T-cell (primary cell): ENCODE results near the gene EXOC4. TPM values are rescaled to one million over a fixed set of nuclear protein-coding genes. Genes with fewer than 3 reads are reported as not detected.

Source experiments
- ATAC-seq, 4 experiments: fragments of 200-7000 bp in 3 of 4; fragments of 150-1000 bp in 1 of 4; cut with Tn5 transposase; replicated peaks in 1 of 4; 1 replicate in 3 of 4; 2 replicates in 1 of 4; pipeline ENCODE4 v1.10.0; 2021; ENCODE audit warnings: moderate library complexity in 3 of 4, mild to moderate bottlenecking in 2 of 4, moderate number of reproducible peaks in 1 of 4
- CTCF ChIA-PET, 2 donors: fragments of 300-600 bp; sonication (Branson Sonifier 250); formaldehyde crosslinking; loops; one replicate each; lab custom pipeline; 2022; ENCODE audit warnings: antibody characterized with exemption in 2 of 2; lab: Charles Lee
- POLR2A ChIA-PET, 2 donors: fragments of 300-600 bp; sonication (Branson Sonifier 250); formaldehyde crosslinking; loops; one replicate each; lab custom pipeline; 2022; ENCODE audit warnings: antibody characterized with exemption in 2 of 2; lab: Charles Lee
- DNase-seq, 35 experiments: peaks; one replicate each; pipeline versions ENCODE4 v3.0.0 to v3.0.0-alpha.2; 2013 to 2023
- H3K27ac ChIP-seq: one replicate; pipeline ENCODE4 v1.5.1; 2013; ENCODE audit warnings: low read length
- H3K27me3 ChIP-seq, 2 experiments: replicated peaks in 1 of 2; 1 replicate in 1 of 2; 2 replicates in 1 of 2; pipeline versions ENCODE4 v1.6.1 to v1.7.0; 2013; ENCODE audit warnings: low read length in 1 of 2, mixed read lengths in 1 of 2; ENCODE audit not compliant: control insufficient read depth in 2 of 2, insufficient read depth in 2 of 2; ENCODE audit errors: extremely low read depth in 1 of 2
- H3K36me3 ChIP-seq, 2 donors: 1 replicate in 1 of 2; 2 replicates in 1 of 2; pipeline versions ENCODE4 v1.6.1 to v1.7.0; 2013; ENCODE audit warnings: low read length in 1 of 2; ENCODE audit not compliant: control insufficient read depth in 2 of 2, insufficient read depth in 1 of 2; ENCODE audit errors: extremely low read depth in 1 of 2
- H3K4me1 ChIP-seq, 2 experiments: 1 replicate in 1 of 2; 2 replicates in 1 of 2; pipeline versions ENCODE4 v1.6.1 to v1.7.0; 2013; ENCODE audit warnings: low read length in 2 of 2, mixed read lengths in 1 of 2; ENCODE audit not compliant: insufficient read depth in 2 of 2, control insufficient read depth in 1 of 2; ENCODE audit errors: extremely low read depth in 1 of 2
- H3K4me3 ChIP-seq, 2 donors: 1 replicate in 1 of 2; 2 replicates in 1 of 2; pipeline versions ENCODE4 v1.5.1 to v1.7.0; 2013; ENCODE audit warnings: mild to moderate bottlenecking in 2 of 2, low read length in 1 of 2, moderate library complexity in 1 of 2; ENCODE audit not compliant: control insufficient read depth in 1 of 2; ENCODE audit errors: extremely low read depth in 1 of 2
- H3K9me3 ChIP-seq: 2 replicates; pipeline ENCODE4 v1.7.0; 2013
- H3K27ac Mint-ChIP-seq, 2 donors: one replicate each; pipeline ENCODE4 v1.8.0; 2020 to 2021; ENCODE audit warnings: mild to moderate bottlenecking in 2 of 2, mixed read lengths in 2 of 2
- H3K27me3 Mint-ChIP-seq, 2 donors: one replicate each; pipeline ENCODE4 v1.8.0; 2021 to 2022; ENCODE audit warnings: mixed read lengths in 2 of 2
- H3K36me3 Mint-ChIP-seq: one replicate; pipeline ENCODE4 v1.8.0; 2021; ENCODE audit warnings: mixed read lengths
- H3K4me1 Mint-ChIP-seq, 3 donors: one replicate each; pipeline ENCODE4 v1.8.0; 2020 to 2022; ENCODE audit warnings: mixed read lengths in 3 of 3, mild to moderate bottlenecking in 1 of 3
- H3K4me3 Mint-ChIP-seq, 3 donors: one replicate each; pipeline ENCODE4 v1.8.0; 2020 to 2022; ENCODE audit warnings: mild to moderate bottlenecking in 3 of 3, mixed read lengths in 3 of 3, moderate library complexity in 3 of 3
- H3K9me3 Mint-ChIP-seq, 3 donors: one replicate each; pipeline ENCODE4 v1.8.0; 2020 to 2022; ENCODE audit warnings: mixed read lengths in 3 of 3
- WGBS: methylation state at CpG from one replicate; pipeline ENCODE4 v1.1.5; 2013; ENCODE audit warnings: missing lambda C conversion rate; ENCODE audit not compliant: insufficient coverage; 5-methylcytosine and 5-hydroxymethylcytosine counted together
- total RNA-seq, 35 experiments: library from RNA in 6 of 35; stranded (reverse) in 6 of 35; fragments of 120-200 nt in 1 of 35; gene quantifications; one replicate each; pipeline versions ENCODE4 v1.2.1 to v1.2.4 and lab custom pipeline; 2013 to 2026

The EXOC4 gene
- total RNA-seq, 5 donors from 2014 or later (not counting 1 experiment from before 2014, with no cell fraction given), result 58.2 to 108 (median 64.8) TPM

DNA sequence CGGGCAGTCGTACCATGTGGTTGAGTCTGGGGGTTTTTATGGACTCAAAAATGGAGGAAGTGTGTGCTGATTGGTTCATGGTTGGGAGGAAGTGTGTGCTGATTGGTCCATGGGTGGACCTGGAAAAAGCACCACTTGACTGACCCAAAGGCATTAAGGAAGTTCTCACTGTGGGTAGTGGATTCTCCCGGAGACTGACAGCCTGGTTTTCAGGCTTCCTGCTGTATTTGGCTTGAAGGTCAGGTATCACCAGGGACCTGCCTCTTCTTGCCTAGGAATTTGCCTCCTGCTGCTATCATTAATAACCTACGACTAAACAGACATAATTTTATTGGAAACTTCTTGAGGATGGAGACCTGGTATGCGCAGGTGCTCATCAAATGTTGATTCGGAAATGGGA lies 605.4 kb downstream of the EXOC4 start:
- H3K9me3 ChIP-seq, result no peaks in the 10 kb centered on the region
- Mint-ChIP-seq H3K27ac (no peak overlapping the region), H3K27me3 (no peaks in the 10 kb centered on the region), H3K36me3 (peaks cover 17% of the 10 kb centered on the region), H3K9me3 (no peaks in the 10 kb centered on the region), H3K4me1 (no peaks in the 10 kb centered on the region), H3K4me3 (no peak overlapping the region)
- ChIA-PET CTCF (no interaction called here), POLR2A (no interaction called here)
- DNase-seq (no peak), ATAC-seq (no peak)
- H3K27ac ChIP-seq, result no peak overlapping the region
- 96% methylated on average over 4 of the region's 6 CpGs for WGBS
- H3K36me3 ChIP-seq, result no peaks in the 10 kb centered on the region
- no peak overlapping the region for H3K4me3 ChIP-seq
- no peaks in the 10 kb centered on the region for H3K4me1 ChIP-seq
- no peaks in the 10 kb centered on the region for H3K27me3 ChIP-seq

DNA sequence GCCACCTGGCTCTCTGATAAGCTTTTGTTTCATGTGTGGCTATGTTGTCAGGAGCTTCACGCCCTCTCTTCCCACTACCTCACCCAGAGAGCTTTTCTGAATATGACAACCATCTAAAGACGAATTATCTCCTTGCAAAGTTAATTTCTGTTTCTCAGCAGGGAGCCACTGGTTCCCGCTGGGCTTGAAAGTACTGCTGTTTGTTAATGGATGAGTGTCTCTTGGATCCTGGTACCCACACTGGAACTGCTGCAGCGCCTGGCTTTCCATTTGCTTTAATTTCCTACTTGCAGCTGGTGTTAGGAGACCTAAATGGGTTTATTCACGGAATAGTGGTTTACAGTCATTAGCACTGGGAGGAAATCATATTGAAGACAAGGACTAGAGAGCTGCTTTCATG lies 606.4 kb downstream of the EXOC4 start:
- Histone ChIP-seq H3K27me3 (no peaks in the 10 kb centered on the region), H3K9me3 (no peaks in the 10 kb centered on the region), H3K36me3 (no peaks in the 10 kb centered on the region), H3K4me3 (no peak overlapping the region), H3K4me1 (no peaks in the 10 kb centered on the region), H3K27ac (no peak overlapping the region)
- Mint-ChIP-seq H3K27me3 (no peaks in the 10 kb centered on the region), H3K4me1 (no peaks in the 10 kb centered on the region), H3K27ac (no peak overlapping the region), H3K4me3 (no peak overlapping the region), H3K36me3 (peaks cover 17% of the 10 kb centered on the region), H3K9me3 (no peaks in the 10 kb centered on the region)
- ChIA-PET CTCF (no interaction called here), POLR2A (interaction anchor here in 1 of 2 donors (0.6 kb wide), 1 partner anchor 39 kb away, joined by 12 read pairs; no protein-coding TSS in a partner anchor)
- DNase-seq (no peak), ATAC-seq (no peak)
- WGBS, result 100% methylated on average over 2 of the region's 5 CpGs

DNA sequence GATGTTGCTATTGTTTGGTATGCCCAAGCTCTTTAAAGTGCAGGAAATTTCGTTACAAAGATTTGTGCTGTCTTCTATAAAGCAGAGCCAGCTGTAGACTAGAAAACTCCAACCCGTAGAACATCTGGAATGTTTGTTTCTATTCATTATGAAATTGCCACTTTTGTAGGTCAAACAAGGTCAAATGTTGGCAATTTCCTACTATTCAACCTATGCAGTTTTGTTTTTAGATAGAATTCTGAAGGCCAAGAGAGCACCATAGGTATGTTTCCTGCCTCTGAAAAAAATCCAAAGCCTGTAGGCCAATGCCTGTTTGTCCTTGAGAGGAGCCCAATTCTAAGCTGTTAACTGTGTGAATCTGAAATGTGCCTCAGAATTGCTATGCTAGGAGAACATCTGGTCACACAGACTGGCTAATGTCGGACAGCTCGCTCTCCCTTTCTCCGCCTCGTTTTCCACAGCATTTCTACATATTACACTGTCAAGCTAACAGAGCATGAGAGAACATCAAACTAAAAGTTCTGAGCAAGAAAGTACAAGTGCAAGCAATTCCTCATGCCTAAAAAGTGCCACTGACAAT lies 607.1 kb downstream of the EXOC4 start:
- Mint-ChIP-seq H3K9me3 (no peaks in the 10 kb centered on the region), H3K27me3 (no peaks in the 10 kb centered on the region), H3K36me3 (peaks cover 17% of the 10 kb centered on the region), H3K4me1 (no peaks in the 10 kb centered on the region), H3K4me3 (no peak overlapping the region), H3K27ac (no peak overlapping the region)
- ChIA-PET CTCF (no interaction called here), POLR2A (interaction anchor here in 1 of 2 donors (0.6 kb wide), 1 partner anchor 40 kb away, joined by 12 read pairs; no protein-coding TSS in a partner anchor)
- Histone ChIP-seq H3K9me3 (no peaks in the 10 kb centered on the region), H3K27ac (no peak overlapping the region), H3K4me3 (no peak overlapping the region), H3K27me3 (no peaks in the 10 kb centered on the region), H3K36me3 (no peaks in the 10 kb centered on the region), H3K4me1 (no peaks in the 10 kb centered on the region)
- no peak for ATAC-seq
- no peak for DNase-seq
- no CpG with 5 or more reads among the region's 6 CpGs for WGBS

DNA sequence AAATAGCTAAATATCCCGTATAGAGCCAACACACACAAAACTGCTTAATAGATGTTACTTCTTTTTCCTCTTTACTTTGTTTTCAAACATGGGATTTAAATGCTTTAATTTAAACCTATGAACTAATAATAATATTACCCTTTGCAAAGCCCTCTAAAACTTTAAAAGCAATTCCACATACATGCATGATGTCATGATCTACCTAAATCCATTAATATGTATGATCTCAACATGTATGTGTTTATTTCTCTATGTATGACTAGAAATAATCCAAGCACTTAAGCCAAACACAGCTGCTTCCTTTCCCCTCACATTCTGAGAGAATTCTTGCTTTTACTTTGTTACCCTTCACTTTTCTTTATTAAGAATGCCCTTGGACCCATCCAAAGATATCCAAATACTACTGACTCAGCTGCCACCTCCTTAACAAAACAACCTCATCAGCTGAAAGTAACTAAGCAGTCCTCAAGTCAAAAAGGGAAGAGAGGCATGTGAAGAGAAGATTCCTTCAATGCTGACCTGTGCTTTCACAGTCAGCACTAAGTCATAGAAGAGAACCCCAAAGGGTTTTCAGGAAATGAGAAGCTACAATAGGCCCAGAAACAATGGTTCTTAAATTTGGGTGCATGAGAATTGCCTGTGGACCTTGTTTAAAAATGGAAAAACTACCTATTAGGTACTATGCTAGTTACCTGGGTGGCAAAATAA lies 607.9 kb downstream of the EXOC4 start:
- Histone ChIP-seq H3K36me3 (no peaks in the 10 kb centered on the region), H3K27me3 (no peaks in the 10 kb centered on the region), H3K4me3 (no peak overlapping the region), H3K4me1 (no peaks in the 10 kb centered on the region), H3K27ac (no peak overlapping the region), H3K9me3 (no peaks in the 10 kb centered on the region)
- ATAC-seq (no peak), DNase-seq (no peak)
- Mint-ChIP-seq H3K27me3 (no peaks in the 10 kb centered on the region), H3K27ac (no peak overlapping the region), H3K36me3 (peaks cover 20% of the 10 kb centered on the region), H3K4me1 (no peaks in the 10 kb centered on the region), H3K4me3 (no peak overlapping the region), H3K9me3 (no peaks in the 10 kb centered on the region)
- no CpG with 5 or more reads among the region's 1 CpG for WGBS
- CTCF ChIA-PET, result no interaction called here
- POLR2A ChIA-PET, result no interaction called here

DNA sequence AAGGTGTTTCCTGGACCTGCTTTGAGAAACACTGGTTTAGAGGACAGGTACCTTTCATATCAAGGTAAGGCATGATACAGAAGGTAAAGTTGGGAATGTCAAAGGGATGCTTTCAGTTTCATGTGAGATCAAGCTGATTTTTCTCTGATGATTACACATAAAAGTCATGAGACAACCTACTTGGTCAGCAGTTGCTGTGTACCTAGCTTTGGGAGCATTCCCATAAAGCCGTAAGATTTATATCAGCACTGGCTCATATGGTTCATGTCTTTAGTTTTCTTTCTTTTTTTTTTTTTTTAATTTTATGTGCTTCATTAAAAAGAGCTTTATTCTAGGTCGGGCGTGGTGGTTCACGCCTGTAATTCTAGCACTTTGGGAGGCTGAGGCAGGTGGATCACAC lies 609.0 kb downstream of the EXOC4 start:
- Mint-ChIP-seq H3K36me3 (peaks cover 20% of the 10 kb centered on the region), H3K9me3 (no peaks in the 10 kb centered on the region), H3K4me3 (no peak overlapping the region), H3K27ac (no peak overlapping the region), H3K27me3 (no peaks in the 10 kb centered on the region), H3K4me1 (no peaks in the 10 kb centered on the region)
- DNase-seq (no peak), ATAC-seq (no peak)
- no peaks in the 10 kb centered on the region for H3K4me1 ChIP-seq
- POLR2A ChIA-PET, result interaction anchor here in 1 of 2 donors (0.6 kb wide), 1 partner anchor 310 kb away, joined by 5 read pairs; no protein-coding TSS in a partner anchor
- H3K27ac ChIP-seq, result no peak overlapping the region
- no peaks in the 10 kb centered on the region for H3K9me3 ChIP-seq
- no CpG with 5 or more reads among the region's 4 CpGs for WGBS
- H3K4me3 ChIP-seq, result no peak overlapping the region
- CTCF ChIA-PET, result no interaction called here
- H3K36me3 ChIP-seq, result no peaks in the 10 kb centered on the region
- H3K27me3 ChIP-seq, result no peaks in the 10 kb centered on the region

DNA sequence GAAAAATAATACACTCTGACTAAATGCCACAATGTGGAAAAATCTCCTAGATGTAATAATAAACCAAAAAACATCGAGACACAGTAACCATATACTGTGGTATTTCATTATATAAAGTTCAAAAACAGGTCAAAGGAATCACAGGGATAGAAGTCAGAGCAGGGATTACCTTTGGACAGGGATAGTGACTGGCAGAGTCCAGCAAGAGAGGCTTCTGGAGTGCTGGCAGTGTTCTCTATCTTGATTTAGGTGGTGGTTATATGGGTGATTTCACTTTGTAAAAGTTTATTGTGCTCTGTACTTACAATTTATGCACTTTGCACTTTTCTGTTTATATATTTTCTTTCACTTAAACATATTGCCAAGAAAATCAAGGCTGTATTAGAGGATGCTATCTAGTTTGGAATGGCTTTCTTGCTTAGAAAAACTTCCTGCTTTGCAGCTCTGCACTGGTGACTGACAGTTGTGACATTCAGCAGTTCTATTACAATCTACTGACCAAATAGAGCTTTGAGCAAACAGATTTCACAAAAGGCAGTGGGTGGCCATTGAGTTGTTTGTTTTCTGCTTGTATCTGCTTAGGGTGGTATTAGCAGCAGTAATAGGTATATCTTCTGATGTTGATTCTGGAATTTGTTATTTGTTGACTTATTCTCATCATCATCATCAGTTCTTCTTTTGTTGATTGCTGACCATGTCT lies 610.6 kb downstream of the EXOC4 start:
- POLR2A ChIA-PET, result no interaction called here
- H3K4me1 ChIP-seq, result no peaks in the 10 kb centered on the region
- ATAC-seq (no peak), DNase-seq (no peak)
- H3K9me3 ChIP-seq, result no peaks in the 10 kb centered on the region
- WGBS, result no CpG with 5 or more reads among the region's 1 CpG
- no peak overlapping the region for H3K4me3 ChIP-seq
- H3K27ac Mint-ChIP-seq, result no peak overlapping the region
- H3K4me3 Mint-ChIP-seq, result no peak overlapping the region
- peaks cover 21% of the 10 kb centered on the region for H3K36me3 Mint-ChIP-seq
- peaks cover 0 to under 1% (median 0%) of the 10 kb centered on the region in 3 donors for H3K4me1 Mint-ChIP-seq
- CTCF ChIA-PET, result no interaction called here
- H3K36me3 ChIP-seq, result no peaks in the 10 kb centered on the region
- no peaks in the 10 kb centered on the region for H3K27me3 Mint-ChIP-seq
- no peaks in the 10 kb centered on the region for H3K9me3 Mint-ChIP-seq
- no peak overlapping the region for H3K27ac ChIP-seq
- H3K27me3 ChIP-seq, result no peaks in the 10 kb centered on the region
